GM19240 (cell line): ENCODE results near the gene ITGA8.
"Not testable (repeated sequence)": the region's sequence is repeated elsewhere in the genome, so short reads cannot be mapped to it uniquely, and the experiment has no call there.

ENCODE experiments used
- DNase-seq: peaks from one replicate; pipeline ENCODE4 v3.0.0; 2011; ENCODE audit warnings: low spot score; ENCODE audit not compliant: insufficient read length

The ITGA8 gene

DNA sequence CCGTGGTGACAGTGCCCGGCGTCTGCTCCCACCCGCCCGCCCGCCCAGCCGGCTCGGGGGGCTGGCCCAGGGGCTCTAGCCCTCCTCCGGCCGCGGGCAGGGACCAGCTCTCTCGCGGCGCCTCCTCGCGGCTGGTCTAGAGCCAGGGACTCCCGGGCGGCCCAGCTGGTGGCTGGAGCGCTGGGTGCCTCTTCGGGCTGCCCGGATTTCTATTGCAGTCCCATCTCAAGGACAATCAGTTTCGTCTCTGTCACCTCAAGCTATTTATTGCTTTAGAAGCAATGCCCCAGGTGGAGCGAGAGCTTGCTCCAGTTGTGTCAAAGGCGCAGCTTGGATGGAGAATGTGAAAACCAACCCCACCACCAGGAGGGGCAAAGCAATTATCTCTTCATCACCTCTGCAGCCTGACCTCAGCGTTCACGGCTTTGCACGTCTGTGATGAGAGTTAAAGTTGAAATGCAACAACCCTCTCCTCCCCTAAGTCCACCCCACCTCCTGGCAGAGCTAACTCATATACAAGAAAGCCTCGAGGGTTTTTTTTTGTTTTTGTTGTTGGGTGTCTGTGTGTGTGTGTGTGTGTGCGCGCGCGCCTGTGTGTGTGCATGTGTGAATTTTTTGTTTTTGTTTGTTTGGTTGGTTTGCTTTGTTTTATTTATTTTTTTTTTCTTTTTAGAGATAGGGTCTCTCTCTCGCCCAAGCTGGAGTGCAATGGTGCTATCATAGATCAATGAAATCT is at the start of gene ITGA8:
ITGA8 (minus strand) TSS at position 24 of the 736 bp plus-strand sequence. CDS start 151 bp downstream, outside the sequence.
- no peak for DNase-seq

DNA sequence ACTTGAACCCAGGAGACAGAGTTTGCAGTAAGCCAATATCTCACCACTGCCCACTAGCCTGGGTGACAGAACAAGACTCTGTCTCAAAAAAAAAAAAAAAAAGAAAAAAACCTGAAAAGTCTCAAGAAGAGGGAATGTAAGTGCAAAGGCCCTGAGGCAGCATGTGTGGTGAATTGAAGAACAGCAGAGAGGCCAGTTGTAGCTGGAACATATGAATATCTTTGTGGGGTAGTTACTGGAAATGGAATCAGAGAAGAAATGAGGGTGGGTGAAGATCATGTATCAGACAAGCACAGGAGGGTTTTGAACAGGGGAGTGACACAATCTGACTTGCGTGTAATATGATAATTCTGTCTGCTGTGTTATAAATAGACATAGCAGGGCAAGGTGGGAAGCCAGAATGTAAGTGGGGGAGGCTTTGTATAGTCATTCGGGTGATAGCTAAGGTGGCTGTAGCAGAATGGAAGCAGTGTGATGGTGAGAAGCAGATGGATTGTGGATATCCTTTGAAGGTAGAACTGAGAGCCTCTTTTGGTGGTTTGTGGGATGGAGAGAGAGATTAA is 45.3 kb upstream of the ITGA8 start:
- no peak for DNase-seq

DNA sequence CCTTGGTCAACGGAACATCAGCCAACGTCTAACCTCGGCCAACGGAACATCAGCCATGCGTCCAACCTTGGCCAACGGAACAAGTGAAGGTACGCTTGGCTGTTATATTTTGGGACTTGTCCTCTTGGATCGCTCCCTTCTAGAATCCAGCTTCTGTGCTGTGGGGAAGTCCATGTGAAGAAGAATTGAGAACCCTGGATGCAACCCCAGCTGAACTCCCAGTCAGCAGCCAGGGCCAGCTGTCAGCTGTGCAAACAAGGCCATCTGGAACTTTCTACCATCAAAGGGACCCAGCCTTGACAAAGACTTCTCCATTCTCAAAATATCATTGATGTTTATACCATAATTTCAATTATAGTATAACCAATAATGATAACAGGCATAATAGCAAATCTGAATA is 43.3 kb upstream of the ITGA8 start:
- DNase-seq, result no peak

DNA sequence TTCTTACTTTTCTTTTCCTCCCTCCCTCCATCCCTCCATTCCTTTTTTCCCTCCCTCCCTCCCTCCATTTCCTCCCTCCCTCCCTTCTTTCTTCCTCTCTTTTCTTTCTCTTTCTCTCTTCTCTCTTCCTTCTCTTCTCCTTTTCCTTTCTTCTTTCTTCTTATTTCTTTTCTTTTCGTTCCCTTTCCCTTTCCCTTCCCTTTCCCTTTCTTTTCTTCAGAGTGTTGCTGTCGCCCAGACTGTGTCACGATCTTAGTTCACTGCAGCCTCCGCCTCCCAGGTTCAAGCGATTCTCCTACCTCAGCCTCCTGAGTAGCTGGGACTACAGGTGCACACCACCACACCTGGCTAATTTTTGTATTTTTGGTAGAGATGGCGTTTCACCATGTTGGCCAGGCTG is 42.5 kb upstream of the ITGA8 start:
- not testable (repeated sequence) for DNase-seq

DNA sequence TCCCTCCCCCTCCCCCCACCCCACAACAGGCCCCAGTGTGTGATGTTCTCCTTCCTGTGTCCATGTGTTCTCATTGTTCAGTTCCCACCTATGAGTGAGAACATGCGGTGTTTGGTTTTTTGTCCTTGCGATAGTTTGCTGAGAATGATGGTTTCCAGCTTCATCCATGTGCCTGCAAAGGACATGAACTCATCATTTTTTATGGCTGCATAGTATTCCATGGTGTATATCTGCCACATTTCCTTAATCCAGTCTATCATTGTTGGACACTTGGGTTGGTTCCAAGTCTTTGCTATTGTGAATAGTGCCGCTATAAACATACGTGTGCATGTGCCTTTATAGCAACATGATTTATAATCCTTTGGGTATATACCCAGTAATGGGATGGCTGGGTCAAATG is 41.5 kb upstream of the ITGA8 start:
- DNase-seq, result not testable (repeated sequence)

DNA sequence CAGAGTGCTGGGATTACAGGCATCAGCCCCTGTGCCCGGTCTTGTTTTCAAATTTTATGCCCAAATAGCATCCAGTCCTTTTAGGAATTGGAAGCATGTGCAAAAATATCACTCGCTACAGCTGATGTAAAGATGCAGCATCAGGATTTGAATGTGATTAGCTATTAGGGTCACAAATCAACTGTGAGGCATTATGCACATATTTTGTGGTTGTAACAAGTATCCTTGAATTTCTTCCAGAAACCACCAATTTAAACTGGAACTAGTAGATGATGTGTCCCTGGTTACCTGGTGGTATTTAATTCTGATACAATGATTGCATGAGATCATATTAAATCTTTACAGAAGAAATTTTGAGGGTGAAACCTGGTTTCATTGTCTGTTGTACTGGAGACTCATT is 41.0 kb upstream of the ITGA8 start:
- no peak for DNase-seq

DNA sequence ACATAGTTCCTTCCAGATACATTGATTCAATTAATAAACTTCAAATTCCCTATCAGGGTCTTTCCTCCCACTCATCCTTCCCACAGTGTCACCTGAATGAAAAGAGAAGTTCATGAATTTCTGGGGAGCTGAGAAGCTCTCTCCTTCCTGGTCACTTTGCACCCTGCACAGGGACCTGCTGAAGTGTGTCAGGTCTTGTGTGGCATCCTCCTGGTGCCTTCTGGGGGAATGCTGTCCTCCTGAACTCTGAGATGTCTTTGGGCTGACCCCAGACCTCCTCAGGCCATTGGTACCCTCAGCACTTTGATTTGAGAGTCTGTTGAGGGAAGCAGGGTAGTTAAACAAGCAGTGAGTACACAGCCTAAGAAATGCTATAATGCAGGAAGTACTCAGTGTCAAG is 39.5 kb upstream of the ITGA8 start:
- no peak for DNase-seq

DNA sequence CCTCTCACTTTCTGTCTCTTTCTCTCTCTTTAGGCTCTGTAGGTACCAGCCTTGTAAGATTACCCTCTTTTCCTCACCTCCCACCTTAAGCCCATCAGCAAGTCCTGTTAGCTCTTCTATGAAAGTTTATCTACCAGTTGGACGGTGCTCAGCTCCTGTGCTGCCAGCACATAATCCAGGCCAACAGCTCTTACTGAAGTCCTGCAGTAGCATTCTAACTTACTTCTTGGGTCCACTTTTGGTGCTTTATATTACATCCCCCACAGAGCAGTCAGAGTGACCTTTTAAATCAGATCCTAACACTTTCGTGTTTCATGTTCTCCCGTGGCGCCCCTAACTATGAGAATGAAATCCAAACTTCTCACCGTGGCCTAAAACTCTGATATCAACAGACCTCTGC is 38.9 kb upstream of the ITGA8 start:
- no peak for DNase-seq

DNA sequence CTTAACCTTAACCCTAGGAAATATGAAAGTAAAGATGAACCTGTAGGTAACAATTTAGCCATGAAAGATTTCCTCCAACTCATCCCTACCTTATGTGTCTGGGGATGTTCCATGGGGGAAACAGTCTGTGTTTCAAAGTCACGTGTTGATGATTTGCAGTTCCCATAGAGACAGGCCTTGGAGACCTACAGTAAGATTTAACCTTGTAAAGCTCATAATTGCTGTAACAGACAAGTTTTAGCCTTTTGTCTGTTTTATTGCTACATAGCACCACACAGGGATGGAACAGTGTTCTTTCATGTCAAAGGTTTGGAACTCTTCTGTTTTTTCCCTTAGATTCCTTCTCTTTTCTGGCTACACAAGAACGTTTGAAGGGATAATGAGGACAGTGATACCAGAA is 35.2 kb upstream of the ITGA8 start:
- no peak for DNase-seq

DNA sequence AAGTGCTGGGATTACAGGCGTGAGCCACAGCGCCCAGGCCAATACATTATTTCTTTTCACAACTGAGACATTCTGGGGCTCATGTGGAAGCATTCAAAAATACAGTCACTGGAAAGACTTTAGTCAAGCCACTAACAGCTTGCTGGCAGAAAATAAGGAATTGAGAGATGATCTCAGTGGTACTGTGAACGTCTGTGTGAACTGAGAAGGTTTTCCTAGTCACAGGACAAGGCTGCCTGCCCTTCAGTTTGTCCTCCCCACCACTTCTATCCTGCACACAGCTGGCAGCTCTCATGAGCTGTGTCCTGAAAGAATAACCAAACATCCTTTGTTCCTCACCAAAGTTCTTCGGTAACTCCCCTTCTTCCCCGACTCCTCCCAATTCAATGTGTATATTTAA is 31.3 kb upstream of the ITGA8 start:
- no peak for DNase-seq

DNA sequence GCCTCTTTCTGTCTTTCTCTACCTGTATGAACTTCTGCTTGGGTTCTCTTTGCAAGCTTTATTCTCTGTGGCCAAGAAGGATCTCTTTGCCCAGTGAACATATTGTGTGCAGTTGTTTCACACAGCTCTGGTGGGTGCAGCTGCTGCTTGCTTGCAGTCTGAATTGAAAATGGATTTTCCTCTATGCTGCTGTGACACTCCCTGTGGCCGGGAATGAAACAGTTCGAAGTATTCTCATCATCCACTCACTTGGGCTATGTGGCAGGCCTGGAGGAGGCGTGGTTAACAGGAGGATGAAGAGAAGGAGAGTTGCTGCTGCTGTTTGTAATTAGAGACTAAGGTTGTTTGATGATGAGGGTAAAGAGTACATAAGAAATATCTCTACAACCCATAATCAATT is 28.4 kb upstream of the ITGA8 start:
- DNase-seq, result no peak

DNA sequence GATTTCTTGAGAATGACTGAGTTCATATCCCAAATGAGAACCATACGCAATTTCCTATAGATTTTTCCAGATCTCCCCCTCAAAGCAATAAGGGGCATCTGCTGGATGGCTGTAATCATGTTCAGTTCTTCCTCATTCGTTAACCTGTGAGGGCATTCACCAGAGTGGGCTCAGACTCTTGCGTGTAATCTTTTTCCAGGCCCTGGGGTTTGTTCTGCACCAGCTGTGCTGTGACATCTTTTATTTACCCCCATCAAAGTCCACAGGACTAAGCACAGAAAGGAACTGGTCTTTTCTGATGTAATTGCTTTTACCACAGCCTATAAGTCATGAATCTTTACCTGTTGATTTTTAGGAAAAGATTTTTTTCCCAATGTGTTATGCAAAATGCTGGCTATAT is 27.9 kb upstream of the ITGA8 start:
- no peak for DNase-seq

DNA sequence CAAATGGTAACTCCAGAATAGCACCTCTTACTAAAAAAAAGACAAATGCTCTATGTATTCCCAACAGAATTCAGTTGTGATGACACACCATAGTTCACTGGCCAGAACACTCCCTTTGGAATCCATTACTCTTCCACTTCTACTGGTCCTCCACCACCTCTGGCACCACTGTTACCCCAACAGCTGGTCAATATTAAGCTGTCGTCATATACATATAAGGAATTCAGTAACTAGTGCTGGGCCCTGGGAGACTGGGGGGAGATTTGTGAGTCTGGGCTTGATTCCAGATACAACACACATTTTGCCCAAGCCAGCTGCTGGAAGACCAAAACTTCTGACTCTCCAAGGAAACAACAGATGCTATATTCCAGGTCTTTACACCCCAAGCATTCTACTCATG is 26.0 kb upstream of the ITGA8 start:
- no peak for DNase-seq

DNA sequence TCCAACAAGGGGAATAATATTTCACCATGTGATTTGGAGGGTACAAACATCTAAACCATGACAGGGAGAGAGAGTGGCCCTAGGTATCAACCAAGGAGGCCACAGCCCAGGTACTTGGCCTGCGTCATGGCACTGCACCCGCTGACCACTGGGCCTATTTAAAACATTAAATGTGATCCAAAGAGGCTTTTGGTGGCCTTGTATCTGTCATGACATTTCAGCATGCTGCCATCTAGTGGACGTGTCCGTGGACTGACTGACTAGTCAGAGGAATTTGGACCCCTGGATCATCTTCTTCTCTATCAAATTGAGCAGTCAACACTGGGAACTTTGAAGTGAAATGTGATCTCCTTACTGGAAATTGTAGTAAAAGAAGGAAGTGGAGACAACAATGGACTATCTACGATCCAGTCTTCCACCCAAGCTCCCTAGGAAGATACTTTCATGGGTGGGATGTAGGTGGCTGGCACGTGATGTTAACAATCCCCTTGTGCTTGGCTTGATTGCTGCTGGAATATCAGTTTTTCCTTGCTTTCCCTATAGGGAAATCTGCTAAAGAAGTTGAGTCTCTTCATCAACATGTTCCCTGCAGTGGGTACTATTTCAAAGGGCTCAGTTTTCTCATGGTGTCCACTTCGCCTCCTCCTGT is 24.6 kb upstream of the ITGA8 start:
- DNase-seq, result peak; percentile 37

DNA sequence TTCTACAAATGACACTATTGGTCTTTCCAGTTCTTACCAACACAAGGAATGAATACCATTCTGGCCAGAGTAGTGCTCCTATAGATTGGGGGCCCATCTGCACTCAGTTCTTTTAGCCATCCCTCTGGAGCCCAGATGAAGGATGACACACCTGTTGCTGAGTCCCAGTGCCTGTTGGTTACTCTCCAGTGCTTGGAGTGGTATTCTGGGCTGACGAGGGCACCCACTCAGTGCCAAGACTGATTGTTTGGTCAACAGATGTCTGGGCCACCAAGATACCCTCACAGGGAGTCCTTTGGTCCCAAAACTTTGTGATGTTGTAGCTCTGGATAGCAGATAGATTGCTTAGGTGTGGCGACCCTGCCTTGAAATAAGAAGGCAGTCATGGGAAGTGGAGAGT is 23.7 kb upstream of the ITGA8 start:
- no peak for DNase-seq

DNA sequence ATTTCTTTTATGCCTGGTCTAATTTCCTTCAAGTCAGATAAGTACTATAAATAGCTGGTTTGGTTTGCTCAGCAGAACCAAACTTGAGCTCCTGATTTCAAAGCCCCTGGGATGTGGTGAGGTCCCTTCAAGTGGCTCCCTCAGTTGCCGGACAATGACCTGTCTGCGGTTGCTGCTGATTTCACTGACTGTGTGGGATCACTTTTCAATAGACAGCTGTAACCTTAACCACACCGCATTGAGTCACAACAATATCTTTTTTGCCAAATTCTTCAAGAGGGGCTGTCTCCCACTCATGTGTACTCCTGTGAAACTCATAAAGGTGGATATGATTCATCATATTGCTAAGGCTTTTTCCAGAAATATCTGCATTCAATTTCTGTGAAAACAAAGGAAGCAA is 23.1 kb upstream of the ITGA8 start:
- DNase-seq, result no peak

DNA sequence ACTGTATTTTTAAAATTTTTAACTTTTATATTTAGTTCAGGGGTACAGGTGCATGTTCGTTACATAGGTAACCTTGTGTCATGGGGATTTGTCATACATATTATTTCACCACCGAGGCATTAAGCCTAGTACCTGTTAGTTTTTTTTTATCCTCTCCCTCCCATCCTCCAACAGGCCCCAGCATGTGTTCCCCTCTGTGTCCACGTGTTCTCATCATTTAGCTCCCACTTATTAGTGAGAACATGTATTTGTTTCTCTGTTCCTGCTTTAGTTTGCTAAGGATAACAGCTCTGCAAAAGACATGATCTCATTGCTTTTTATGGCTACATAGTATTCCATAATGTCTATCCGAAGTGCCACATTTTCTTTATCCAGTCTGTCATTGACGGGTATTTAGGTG is 22.4 kb upstream of the ITGA8 start:
- no peak for DNase-seq

DNA sequence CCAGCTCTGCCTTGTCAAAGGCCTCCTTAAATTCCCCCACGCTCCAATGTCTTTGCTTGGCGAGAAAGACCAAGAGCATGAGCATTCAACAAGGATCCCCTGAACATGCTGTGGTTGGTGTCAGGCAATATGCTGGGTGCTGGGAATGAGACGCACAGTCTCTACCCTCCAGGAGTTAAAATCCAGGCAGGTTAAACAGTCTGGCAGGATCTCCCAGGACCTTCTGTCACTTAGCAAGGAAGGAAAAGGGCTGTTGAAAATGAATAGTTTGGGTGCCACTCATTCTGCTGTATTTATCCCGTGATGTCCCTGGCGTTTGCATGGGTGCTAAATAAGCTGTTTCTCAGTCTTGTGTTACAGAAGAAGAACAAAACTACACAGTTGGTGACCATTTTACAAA is 21.9 kb upstream of the ITGA8 start:
- DNase-seq, result no peak

DNA sequence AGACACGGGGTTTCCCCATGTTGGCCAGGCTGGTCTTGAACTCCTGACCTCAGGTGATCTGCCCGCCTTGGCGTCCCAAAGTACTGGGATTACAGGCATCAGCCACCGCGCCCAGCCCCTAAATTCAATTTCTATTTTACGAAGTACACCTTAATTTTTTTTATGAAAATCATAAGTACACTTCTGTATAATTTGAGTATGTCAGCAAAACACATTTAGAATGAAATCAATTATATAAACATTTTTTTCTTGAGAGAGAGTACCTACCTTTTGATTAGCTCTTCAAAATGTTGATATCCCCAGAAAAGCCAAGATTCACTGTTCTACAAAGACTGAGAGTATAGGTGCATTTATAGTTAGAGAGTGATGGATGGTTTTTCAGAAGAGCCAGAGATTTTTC is 20.5 kb upstream of the ITGA8 start:
- DNase-seq, result no peak

DNA sequence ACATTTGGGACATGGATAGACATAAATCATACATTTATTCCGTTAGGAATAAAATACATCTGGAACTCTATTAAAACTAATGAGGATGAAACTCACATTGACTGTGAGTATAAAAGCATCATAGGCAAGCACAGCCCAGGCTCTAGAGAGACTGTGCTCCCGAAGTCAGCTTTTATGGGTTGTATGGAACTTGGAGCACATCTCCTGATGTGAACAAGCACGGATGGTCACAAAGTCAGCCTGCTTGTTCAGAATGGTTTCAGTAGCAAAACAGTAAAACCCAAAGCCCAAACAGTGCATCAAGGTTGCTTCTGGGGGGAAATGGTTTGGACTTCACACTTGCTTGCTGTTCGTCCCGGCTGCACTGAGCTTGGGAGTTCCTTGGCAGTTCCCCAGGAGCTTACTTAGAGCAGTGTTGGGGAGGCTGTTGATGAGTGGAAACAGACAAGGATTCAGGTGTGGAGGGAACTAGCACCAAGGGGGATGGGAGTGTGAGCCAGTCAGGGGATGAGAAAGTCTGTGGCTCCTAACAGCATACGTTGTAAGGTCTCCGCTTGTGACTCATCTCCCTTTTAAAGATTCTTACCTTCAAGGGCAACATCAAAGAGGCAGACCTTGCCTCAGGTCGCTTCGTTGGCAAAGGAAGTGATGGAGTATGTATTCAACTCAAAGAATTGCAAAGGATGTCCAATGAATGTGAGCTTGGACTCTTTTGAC is 19.7 kb upstream of the ITGA8 start:
- no peak for DNase-seq

DNA sequence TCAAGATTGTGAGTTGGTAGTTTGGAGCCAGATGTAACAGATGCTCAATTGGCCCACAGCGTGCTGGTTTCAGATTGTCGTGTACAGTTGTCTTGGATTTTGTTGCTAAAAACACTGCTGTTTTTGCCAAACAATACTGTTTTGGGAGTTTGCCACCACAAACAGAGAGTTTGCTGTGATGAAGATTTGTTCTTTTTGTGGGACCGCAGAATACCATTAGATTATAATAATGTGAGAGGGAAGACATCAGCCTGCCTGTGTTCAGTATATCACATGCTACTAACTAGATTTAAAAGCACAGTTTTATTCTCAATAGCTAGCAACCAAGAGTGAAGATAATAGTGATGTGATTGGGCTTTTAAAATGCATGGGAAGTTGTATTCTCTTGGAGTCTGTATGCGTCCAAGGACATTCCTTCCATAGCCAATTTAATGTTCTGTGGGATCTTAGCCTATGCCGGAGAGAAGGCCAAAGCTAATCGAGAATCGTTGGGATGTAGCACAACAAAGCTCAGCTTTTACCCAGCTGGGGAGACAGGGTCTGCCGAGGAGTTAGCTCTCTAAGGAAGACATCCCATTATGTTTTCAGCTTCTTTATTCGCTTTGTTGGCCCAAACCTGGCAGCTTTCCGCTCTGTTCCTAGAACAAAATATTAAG is 18.7 kb upstream of the ITGA8 start:
- no peak for DNase-seq

DNA sequence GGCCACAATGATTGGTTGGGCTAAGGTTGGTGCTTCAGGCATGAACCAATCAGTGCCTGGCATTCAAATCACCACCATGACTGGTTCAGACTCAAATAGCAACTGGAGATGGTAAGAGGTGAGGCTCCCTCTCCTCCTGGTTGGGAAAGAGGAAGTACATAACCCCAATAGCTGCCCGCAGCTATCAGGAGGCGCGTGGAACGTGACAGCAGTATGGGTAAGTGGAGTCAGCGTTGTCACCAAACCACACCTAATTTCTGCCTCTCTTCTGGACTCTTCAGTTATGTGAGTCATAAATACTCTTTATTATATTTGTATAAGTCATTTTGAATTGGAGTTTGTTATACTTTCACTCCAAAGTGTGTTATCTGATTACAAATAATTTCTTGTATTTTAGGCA is 17.9 kb upstream of the ITGA8 start:
- DNase-seq, result no peak
